ENCODE data around the gene THSD8.
"Not testable (repeated sequence)": the region's sequence is repeated elsewhere in the genome, so short reads cannot be mapped to it uniquely, and the experiment has no call there.

Gene THSD8

DNA sequence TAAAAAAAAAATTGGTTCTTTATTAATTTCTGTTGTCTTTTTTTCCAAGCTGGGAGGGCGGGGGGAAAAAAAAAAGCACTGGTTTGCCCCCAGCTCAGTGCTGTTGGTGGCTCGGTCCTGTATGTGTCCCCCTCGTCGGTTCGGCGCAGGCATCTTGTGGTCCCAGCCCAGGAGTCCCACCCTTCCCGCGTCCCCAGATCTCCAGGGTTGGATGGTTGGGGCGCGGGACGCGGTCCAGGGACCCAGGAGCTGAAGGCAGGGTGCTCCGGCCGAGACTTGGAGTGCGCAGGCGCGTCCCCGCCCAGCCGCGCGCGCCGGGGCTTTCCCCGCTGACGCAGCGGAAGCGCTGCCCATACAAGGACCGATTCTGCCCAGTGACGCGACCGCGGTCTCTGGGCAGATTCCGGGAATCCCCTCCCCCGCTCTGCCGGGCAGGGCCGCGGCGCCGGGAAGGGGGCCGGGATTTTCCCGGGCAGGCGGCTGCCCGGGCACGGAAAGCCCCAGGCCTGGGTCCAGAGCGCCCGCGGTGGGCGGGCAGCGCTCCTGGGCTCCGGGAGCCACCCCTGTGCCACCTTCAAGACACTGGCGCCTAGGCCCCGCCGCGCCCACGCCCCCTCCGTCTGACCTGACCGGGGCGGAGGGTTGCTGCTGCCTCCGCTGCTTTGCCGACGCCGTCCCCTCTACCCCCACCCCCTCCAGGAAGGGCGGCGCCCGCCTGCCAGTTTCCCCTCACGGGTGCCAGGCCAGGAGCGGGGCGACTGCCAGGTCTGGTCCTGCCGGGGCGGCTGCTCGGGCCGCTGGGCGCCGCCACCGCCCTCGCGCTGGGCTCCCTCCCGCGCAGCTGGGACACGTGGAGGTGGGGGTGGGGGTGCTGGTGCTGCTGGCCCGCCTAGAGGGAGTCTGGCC lies 8.3 kb upstream of the THSD8 start:
- DNase-seq, result peak; percentile 65

DNA sequence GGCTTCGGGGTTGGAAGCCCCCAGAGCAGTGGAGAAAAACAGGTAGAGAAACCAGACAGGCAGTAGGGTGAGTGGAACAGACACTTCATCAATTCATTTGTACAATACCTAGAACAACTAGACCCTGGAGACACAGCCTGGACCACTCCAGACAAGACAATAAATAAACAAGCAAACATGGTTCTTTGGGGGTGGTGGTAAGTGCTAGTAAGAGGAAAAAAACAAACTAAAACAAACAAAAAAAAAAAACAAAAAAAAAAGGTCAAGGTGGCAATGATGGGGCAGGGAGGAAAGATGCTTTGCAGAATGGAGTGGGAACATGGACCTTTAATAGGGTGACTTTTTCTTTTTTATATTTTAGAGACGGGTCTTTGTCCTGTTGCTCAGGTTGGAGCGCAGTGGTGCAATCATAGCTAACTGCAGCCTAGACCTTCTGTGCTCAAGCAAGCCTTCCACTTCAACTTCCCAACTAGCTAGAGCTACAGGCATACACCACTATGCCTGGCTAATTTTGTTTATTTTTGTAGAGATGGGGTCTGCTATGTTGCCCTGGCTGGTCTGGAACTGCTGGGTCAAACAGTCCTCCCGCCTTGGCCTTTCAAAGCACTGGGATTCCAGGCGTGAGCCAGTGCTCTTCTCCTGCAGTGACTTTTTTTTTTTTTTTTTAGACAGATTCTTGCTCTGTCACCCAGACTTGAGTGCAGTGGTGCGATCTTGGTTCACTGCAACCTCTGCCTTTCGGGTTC lies 7.5 kb upstream of the THSD8 start:
- DNase-seq, result no peak

DNA sequence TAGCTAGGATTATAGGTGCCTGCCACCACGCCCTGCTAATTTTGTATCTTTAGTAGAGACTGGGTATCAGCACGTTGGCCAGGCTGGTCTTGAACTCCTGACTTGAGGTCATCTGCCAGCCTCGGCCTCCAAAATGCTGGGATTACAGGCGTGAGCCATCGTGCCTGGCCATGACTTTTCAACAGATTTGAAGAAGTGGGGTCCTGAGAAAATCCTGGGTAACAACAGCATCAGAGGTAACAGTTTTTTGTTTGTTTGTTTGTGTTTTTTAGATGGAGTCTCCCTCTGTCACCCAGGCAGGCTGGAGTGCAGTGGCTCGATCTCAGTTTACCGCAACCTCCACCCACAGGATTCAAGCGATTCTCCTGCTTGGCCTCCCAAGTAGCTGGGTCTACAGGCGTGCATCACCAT lies 6.9 kb upstream of the THSD8 start:
- DNase-seq, result no peak

DNA sequence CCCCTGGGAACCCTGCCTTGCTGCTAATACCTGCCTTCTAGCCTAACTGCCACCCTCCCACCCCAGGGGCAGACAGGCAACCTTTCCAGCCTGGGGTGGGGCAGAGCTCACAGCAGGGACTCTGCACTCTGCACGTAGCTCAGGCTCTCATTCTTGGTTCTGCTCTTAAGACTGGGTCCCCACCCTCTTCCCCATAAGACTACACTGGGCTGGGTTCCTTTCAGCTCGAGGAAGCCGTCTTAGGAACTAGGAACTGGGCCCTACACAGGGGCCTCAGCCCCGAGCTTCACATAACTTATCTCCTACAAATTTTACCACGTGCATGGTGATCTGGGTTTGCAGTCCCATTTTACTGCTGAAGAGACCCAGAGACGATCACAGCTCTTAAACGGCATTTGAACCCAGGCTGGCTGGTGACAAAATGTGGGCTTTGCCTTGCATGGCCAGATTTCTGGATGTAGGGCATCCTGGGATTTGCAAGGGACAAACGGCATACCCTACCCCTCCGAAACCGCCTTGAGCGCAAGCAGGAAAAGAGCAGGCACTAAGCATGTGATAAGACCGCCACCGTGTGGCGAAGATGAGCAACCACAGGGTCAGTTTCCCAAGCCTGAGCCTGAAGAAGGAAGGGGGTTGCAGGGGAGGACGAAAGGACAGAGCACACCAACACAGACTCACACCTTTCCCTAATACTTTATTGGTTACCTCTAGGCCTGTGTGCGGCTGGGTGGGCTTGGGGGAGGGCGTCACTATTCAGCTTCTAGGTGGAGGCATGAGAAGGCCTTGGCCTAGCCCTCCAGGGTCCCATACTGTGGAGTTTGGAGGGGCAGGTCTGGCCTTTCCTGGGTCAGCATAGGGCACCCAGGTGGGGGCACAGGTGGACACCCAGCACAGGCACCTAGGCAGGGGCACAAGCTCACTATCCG lies 5.5 kb upstream of the THSD8 start:
- peak; percentile 52 for DNase-seq

DNA sequence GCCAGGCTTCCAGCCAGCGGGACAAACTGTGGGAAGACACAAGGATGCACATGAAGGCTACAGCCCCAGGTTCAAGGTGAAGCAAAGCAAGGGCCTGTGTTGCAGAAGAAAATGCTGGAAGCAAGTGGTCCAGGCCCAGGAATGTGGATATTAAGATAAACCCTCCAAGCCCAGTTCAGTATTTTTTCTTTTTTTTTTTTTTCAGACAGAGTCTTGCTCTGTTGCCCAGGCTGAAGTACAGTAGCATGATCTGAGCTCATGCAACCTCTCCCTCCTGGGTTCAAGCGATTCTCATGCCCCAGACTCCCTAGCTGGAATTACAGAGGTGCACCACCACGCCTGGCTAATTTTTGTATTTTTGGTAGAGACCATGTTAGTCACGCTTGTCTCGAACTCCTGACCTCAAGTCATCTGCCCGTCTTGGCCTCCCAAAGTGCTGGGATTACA lies 4.7 kb upstream of the THSD8 start:
- no peak for DNase-seq

DNA sequence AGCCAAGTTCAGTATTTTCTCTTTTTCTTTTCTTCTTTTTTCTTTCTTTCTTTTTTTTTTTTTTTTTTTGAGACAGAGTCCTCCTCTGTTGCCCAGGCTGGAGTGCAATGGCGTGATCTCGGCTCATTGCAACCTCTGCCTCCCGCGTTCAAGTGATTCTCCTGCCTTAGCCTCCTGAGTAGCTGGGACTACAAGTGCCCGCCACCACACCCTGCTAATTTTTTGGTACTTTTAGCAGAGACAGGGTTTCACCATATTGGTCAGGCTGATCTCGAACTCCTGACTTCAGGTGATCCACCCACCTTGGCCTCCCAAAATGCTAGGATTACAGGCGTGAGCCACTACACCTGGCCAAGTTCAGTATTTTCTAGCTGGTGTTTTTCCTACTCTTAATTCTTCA lies 4.3 kb upstream of the THSD8 start:
- not testable (repeated sequence) for DNase-seq

DNA sequence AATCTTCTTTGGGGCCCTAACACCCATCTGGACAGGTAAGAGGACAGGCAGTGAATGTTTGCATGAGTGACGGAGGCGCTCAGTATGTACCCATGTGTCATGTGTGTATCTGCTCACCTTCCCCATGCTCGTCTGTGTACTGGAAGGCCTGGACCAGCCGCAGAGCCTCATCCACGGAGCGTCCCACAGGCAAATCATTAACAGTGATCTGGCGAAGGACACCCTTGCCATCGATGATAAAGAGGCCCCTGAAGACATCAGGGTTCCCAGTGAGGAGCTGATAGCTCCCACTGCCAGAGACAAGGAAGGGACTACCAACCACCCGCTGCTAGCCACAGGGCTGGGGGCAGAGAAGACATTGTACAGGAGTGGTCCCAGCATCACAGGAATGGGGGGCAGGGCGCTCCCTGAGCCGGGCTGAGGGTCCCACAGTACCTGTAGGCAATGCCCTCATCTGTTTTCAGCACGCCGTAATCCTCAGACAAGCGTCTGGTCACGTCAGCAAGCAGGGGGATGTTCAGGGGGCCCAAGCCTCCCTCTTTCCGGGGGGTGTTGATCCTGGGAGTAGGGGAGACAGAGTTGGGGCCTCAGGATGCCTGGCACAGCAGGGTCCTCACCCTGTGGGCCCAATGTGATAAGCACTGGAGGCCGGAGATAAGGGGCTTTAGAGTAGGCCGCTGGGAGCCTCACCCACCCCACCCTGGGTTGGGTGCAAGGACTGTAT lies 2.0 kb upstream of the THSD8 start:
- no peak for DNase-seq

DNA sequence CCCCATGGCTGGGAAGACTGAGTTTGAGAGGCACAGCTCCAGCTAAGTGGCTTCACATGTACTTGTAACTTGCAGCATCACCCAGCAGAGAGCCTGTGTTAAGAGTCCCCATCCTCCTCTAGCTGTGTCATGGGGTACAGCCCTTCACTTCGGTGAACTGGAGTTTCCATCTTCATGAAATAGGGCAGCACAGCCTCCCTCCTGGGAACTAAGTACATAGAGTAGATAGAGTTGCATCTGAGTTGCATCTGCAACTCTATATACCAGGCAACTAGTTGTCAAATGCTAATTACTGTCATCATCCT lies 1.5 kb upstream of the THSD8 start:
- DNase-seq, result no peak

DNA sequence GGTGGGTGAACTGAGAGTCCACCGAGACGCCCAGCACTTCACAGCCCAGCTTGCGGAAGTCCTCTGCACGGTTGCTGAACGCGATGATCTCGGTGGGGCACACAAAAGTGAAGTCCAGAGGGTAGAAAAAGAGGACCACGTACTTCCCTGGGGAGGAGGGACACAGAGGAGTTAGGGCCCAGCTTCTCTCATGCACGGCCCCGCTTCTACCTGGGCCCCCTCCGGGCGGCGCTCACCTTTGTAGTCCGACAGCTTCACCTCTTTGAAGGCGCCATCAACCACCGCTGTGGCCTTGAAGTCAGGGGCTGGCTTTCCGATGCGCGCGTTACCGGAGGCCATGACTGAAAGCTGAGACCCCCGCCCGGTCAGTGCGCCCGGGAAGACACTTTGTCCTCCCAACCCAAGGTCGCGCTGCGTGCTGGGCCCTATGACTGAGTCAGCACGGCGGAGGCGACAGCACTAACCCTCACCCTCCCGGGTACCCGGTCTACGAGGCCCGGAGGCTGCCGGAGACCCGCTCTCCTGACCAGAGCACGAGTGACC lies 875 bp upstream of the THSD8 start:
- no peak for DNase-seq

DNA sequence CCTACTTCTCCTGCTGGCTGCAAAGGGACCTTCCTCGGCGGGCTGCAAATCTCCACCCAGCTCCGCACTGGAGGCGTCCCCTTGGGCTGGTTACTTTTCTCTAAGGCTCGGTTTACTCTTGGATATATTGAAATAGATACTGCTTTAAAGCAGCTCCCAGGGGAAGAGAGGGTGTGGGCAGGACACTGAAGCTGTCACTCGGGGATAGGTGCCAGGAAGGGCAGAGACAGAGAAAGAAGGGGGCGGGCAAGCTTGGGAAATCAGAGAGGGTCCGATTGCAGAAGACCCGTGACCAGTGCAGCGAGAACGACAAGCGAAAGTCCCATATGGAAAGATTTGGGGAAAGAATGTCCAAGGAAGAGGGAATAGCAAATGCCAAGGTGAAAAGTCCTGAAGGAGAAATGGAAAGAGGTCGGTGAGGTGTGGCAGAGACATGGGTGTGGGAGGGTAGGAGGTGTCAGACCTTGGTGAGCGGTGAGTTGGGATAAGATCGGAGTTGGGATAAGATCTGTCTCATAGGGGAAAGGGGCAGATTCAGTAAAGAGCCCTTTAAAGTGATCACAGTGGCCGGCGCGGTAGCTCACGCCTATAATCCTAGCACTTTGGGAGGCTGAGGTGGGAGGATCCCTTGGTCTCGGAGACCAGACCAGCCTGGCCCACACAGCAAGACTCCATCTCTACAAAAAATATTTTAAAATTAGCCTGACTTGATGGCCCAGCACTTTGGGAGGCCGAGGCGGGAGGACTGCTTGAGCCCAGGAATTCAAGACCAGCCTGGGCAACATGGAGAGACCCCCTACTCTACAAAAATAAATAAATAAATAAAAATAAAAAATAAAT lies 618 bp downstream of the THSD8 start:
- DNase-seq, result no peak

DNA sequence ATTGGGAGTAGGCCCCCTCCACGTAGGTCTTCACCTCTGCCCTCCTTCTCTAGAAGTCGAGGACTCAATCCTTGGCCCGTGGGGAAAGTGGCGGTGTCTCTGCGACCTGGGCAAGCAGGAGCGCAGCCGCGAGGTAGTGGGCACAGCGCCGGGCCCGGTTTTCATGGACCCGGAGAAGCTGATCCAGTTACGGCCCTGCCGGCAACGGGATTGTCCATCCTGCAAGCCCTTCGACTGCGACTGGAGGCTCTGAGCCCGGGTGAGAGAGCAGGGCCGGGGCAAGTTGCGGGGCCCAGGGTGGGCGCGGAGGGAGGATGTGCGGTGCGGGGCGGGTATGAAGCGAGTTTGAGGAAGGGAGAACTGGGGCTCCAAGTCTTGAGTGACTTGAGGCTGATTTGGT lies 2.2 kb downstream of the THSD8 start:
- DNase-seq, result no peak

DNA sequence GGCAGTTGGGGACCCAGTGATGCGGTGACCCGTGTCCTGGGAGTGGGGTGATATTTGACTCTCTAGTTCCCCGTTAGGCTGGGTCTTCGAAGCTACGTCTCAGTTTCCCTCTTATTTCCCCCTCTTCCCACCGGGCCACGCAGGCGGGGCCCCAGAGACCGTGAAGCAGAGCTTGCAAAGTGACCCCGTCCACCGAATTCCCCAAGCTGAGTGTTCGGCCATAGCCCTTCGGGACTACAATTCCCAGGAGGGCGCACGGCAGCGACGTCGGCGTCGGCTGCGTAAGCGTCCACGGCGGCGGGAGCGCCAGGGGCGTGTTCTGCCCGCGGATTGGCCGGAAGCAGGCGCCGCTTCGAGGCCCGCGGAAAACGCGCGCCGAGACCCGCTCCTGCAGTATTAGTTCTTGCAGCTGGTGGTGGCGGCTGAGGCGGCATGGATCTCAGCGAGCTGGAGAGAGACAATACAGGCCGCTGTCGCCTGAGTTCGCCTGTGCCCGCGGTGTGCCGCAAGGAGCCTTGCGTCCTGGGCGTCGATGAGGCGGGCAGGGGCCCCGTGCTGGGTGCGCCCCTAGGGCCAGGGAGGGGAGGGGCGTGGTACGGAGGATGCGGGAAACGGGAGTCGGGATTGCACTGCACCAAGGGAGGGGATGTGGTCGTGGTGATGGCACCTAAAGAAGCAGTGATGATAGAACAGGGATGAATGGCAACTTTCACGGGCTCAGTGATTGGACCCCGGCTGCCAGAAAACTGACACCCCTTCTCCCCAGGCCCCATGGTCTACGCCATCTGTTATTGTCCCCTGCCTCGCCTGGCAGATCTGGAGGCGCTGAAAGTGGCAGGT lies 4.6 kb downstream of the THSD8 start, which contains the start of gene RNASEH2A:
TSS of gene RNASEH2A (plus strand) at position 343 of the 840 bp plus-strand sequence. CDS start at position 433, 90 bp downstream.
- peak; percentile 76 for DNase-seq

DNA sequence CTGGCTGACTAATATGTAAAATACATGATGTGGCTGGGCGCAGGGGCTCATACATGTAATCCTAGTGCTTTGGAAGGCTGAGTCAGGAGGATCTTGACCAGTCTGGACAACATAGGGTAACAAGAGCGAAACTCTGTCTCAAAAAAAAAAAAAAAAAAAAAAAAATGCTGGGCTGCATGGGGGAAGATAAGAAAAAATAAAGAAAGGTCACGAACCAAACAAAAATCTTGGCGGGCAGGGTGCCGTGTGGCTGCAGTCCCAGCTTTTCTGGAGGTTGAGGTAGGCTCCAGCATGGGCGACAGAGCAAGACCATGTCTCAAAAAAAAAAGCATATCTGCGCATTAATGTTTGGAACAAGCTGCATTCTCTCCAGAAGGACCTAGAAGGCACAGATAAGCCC lies 13.2 kb downstream of the THSD8 start:
- DNase-seq, result no peak

DNA sequence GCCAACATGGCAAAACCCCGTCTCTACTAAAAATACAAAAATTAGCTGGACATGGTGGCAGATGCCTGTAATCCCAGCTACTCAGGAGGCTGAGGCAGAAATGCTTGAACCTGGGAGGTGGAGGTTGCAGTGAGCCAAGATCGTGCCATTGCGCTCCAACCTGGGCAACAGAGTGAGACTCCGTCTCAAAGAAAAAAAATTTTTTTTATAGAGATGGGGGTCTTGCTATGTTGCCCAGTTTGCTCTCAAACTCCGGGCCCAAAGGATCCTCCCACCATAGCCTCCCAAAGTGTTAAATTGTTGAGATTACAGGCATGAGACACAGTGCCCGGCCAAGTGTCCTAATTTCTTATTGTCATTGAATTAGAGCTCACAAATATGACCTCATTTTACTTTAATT lies 15.3 kb downstream of the THSD8 start:
- DNase-seq, result not testable (repeated sequence)

DNA sequence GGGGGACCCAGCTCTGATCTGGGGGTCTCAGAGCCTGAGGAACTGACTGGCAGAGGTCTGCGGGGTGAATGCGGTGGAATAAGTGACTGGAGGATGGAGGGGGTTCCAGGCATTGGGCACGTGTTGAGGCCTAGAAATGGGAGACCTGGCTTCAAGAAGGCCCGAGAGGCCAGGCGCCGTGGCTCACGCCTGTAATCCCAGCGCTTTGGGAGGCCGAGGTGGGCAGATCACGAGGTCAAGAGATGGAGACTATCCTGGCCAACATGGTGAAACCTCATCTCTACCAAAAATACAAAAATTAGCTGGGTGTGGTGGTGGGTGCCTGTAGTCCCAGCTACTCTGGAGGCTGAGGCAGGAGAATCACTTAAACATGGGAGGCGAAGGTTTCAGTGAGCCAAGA lies 15.9 kb downstream of the THSD8 start:
- not testable (repeated sequence) for DNase-seq

DNA sequence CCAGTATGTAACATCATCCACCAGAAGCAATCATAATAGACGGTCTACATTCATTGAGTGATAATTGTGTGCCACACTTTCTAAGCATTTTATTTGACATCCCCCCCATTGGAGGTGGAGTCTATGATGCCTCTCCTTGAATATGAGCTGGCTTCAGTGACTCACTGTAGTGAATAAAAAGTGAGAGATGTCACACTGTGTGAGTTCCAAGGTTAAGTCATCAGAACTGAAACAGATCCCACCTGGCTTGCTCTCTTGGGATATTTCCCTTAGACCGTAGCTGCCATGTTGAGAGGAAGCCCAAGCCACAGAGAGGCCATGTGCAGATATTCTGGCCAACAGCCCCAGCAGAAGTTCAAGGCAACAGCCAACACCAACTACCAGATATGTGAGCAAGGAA lies 19.9 kb downstream of the THSD8 start:
- no peak for DNase-seq

DNA sequence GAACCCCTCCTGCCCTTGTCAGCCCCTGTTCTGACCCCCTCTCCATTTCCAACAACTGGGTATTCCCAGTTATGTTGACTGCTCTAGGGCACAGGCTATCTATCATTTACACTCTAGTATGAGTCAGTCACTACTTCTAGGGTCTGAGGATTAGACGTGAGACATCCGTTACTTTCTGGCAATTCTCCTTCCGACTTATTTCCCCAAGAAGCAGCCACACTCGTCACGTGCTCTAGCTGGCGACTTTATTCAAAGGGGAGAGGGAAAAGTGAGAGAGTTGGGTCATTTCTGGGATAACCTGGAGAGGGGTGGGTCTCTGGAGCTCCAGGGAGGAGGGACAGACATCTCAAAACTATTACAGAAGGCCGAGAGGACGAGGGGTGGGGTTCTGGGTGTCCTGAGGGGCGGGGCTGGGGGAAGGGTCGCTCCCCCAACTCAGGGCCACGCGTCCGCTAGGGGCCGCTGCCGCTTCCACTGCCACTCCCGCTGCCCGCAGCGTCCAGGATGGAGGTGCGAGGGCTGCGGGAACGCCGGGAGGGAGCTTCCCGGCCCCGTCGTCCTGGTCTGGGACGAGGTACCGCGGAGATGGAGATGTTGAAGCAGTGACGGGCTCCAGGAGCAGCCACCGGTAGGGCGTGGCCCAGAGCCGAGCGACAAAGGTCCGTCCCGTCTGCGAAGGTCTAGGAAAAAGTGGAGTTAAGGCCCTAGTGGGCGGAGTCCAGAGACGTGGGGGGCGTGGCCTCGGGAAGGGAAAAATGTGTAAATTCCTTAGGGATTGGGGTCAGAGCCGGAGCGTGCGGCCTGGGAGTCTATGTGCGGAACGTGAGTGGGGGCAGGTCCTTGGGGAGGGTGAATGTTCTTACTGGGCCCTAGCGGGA lies 23.6 kb downstream of the THSD8 start:
- DNase-seq, result no peak

DNA sequence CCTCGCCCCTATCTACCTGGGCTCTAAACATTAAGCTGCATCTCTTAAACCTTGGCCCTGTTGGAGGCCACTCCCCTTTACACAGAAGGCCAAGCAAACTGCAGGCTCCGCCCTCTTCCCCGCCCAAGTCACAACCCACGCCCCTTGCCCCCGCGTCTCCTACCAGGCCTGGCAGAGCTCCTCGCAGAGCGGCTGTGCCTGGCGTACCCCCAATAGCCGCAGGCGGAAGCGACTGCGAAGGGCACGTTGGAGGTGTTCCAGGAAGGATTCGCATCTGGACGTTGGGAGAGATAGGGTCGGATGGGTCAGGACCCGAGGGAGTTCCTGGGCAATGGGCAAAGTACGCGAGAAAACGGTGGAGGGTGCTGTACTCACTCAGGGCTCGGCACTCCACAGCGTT lies 26.6 kb downstream of the THSD8 start:
- no peak for DNase-seq

DNA sequence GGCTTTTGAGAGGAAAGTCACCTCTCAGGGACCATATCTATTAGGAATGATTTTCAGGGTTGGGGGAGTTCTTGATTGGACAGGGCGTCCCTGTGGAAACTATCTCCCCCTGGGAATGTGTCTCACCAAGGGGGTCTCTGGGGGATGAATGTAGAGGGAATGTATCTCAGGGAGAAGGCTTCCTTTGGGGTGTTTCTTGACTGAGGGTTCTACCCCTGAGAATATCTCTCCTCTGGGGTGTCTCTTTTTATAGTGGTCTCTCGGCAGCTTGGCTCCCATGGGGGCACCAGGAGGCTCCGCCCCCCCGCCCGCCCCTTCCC lies 31.5 kb downstream of the THSD8 start:
- DNase-seq, result no peak

All from NCI-H345 (cell line).